Neural progenitor cell (in vitro differentiated cells): ENCODE measurements around the gene SLC26A4.

Source experiments
- CTCF ChIP-seq: fragments of 200-600 bp; sonication (generic); IDR thresholded peaks from 2 replicates; pipeline ENCODE4 v1.5.1; 2017; ENCODE audit warnings: antibody characterized with exemption, mild to moderate bottlenecking
- EZH2 ChIP-seq: fragments of 200-600 bp; sonication (generic); IDR thresholded peaks from 2 replicates; pipeline ENCODE4 v1.6.1; 2017; ENCODE audit warnings: antibody characterized with exemption, mild to moderate bottlenecking, moderate library complexity
- EZH2phosphoT487 ChIP-seq: fragments of 200-600 bp; sonication (generic); IDR thresholded peaks from 2 replicates; pipeline ENCODE4 v1.6.1; 2017; ENCODE audit warnings: antibody characterized with exemption

GRCh38 chr7:107628461-107629064 is 32.1 kb upstream of the SLC26A4 start:
- TF ChIP-seq CTCF (no peak), EZH2 (no peak), EZH2phosphoT487 (no peak)
